ENCODE measurements around the gene ARHGAP24. TPM values are rescaled to one million over a fixed set of nuclear protein-coding genes. Genes with fewer than 3 reads are reported as not detected.

The ARHGAP24 gene
- total and polyA plus RNA-seq, 2 donors (not counting 1 experiment from before 2014, with no cell fraction given), result 15.9 to 40.5 TPM

GRCh38 chr4:85736571-85736970 lies 261.6 kb downstream of the ARHGAP24 start:
- Histone ChIP-seq H3K36me3 (ENCODE audit: control insufficient read depth, insufficient read depth, low read length) (no peaks in the 10 kb centered on the region), H3K27ac (ENCODE audit: insufficient read depth, low read length) (no peak overlapping the region)
- TF ChIP-seq, protein P1, sequence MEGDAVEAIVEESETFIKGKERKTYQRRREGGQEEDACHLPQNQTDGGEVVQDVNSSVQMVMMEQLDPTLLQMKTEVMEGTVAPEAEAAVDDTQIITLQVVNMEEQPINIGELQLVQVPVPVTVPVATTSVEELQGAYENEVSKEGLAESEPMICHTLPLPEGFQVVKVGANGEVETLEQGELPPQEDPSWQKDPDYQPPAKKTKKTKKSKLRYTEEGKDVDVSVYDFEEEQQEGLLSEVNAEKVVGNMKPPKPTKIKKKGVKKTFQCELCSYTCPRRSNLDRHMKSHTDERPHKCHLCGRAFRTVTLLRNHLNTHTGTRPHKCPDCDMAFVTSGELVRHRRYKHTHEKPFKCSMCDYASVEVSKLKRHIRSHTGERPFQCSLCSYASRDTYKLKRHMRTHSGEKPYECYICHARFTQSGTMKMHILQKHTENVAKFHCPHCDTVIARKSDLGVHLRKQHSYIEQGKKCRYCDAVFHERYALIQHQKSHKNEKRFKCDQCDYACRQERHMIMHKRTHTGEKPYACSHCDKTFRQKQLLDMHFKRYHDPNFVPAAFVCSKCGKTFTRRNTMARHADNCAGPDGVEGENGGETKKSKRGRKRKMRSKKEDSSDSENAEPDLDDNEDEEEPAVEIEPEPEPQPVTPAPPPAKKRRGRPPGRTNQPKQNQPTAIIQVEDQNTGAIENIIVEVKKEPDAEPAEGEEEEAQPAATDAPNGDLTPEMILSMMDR (conservative IDR thresholded peaks at IDR 0.05 in 1 of 2, IDR thresholded peaks at IDR 0.05 in 1 of 2; ENCODE audit: low read depth in 1 of 2, low read length in 2 of 2), result no peak
- no peak for TF ChIP-seq EZH2 (IDR thresholded peaks at IDR 0.05; ENCODE audit: low read length, missing control alignments)

DNA sequence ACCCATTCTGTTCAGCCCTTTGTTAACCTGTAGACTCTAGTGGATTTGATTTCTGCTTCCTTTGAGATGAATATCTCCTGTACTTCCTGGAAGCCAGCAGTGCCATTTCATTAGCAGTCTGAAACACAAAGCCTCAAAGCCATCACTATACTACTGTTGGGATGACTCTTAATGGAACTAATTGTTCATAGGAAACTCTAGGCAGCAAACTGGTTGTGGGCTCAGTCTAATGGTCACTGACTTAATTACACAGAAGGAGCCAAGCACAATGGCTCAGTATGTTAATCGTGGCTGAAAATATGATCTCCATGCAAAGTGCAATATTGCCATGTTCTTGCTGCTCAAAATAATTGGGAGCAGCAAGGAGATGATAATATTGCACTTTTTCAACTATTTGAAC lies 262.3 kb downstream of the ARHGAP24 start:
- H4K20me1 ChIP-seq (ENCODE audit: control insufficient read depth, extremely low read depth, insufficient read depth, low read length), result no peaks in the 10 kb centered on the region
- H3K27ac ChIP-seq (ENCODE audit: insufficient read depth, low read length), result no peak overlapping the region
- no peaks in the 10 kb centered on the region for H3K79me2 ChIP-seq (ENCODE audit: control insufficient read depth, insufficient read depth, low read length)
- H3K4me2 ChIP-seq (ENCODE audit: extremely low read depth, insufficient read depth, low read length), result no peak overlapping the region
- no peaks in the 10 kb centered on the region for H3K9me3 ChIP-seq (ENCODE audit: control insufficient read depth, insufficient read depth, low read depth, low read length)
- no peak overlapping the region for H2AFZ ChIP-seq (ENCODE audit: low read length)
- TF ChIP-seq, protein P1 (conservative IDR thresholded peaks at IDR 0.05 in 1 of 2, IDR thresholded peaks at IDR 0.05 in 1 of 2; ENCODE audit: low read depth in 1 of 2, low read length in 2 of 2), result no peak
- no peak for TF ChIP-seq EZH2 (IDR thresholded peaks at IDR 0.05; ENCODE audit: low read length, missing control alignments)
- no peak for DNase-seq (ENCODE audit: low read depth in 2 of 2)
- peaks cover 5% of the 10 kb centered on the region for H3K4me1 ChIP-seq (ENCODE audit: control insufficient read depth, extremely low read depth, insufficient read depth, low read length)
- H3K27me3 ChIP-seq (ENCODE audit: control insufficient read depth, insufficient read depth, low read length), result no peaks in the 10 kb centered on the region
- no peak overlapping the region for H3K9ac ChIP-seq (ENCODE audit: insufficient read depth, low read length)
- H3K36me3 ChIP-seq (ENCODE audit: control insufficient read depth, insufficient read depth, low read length), result no peaks in the 10 kb centered on the region
- no peak overlapping the region for H3K4me3 ChIP-seq (replicated peaks in 1 of 4; ENCODE audit: control extremely low read depth in 1 of 4, insufficient read depth in 1 of 4, low read depth in 3 of 4, low read length in 4 of 4)

More at GRCh38 chr4:85736571-85736970, 261.6 kb downstream of the ARHGAP24 start:
- H3K4me1 ChIP-seq (ENCODE audit: control insufficient read depth, extremely low read depth, insufficient read depth, low read length), result peaks cover 3% of the 10 kb centered on the region
- H3K9me3 ChIP-seq (ENCODE audit: control insufficient read depth, insufficient read depth, low read depth, low read length), result no peaks in the 10 kb centered on the region
- H3K9ac ChIP-seq (ENCODE audit: insufficient read depth, low read length), result no peak overlapping the region
- no peak overlapping the region for H3K4me3 ChIP-seq (replicated peaks in 1 of 4; ENCODE audit: control extremely low read depth in 1 of 4, insufficient read depth in 1 of 4, low read depth in 3 of 4, low read length in 4 of 4)
- no peaks in the 10 kb centered on the region for H4K20me1 ChIP-seq (ENCODE audit: control insufficient read depth, extremely low read depth, insufficient read depth, low read length)
- H3K4me2 ChIP-seq (ENCODE audit: extremely low read depth, insufficient read depth, low read length), result no peak overlapping the region
- no peak for DNase-seq (ENCODE audit: low read depth in 2 of 2)
- no peak overlapping the region for H2AFZ ChIP-seq (ENCODE audit: low read length)
- no peaks in the 10 kb centered on the region for H3K27me3 ChIP-seq (ENCODE audit: control insufficient read depth, insufficient read depth, low read length)
- no peaks in the 10 kb centered on the region for H3K79me2 ChIP-seq (ENCODE audit: control insufficient read depth, insufficient read depth, low read length)

DNA sequence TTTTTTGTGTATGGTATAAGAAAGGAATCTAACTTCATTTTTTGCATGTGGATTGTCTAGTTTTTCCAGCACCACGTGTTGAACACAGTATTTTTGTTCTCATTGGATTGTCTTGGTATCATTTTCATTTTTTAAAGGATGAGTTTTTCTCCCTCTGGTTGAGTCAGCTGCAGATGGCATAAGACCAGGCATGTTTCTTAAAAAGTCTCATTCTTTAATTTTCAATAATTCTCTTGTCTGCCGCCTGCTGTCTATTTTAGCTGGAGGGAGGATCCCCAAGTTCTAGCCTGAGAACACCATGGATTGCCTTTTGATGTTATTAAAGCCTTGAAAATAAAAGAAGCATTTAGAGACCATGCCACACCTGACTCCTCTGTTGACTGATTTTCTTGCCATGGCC lies 263.8 kb downstream of the ARHGAP24 start:
- Histone ChIP-seq H3K4me1 (ENCODE audit: control insufficient read depth, extremely low read depth, insufficient read depth, low read length) (peaks cover 7% of the 10 kb centered on the region), H4K20me1 (ENCODE audit: control insufficient read depth, extremely low read depth, insufficient read depth, low read length) (no peaks in the 10 kb centered on the region), H3K27ac (ENCODE audit: insufficient read depth, low read length) (no peak overlapping the region), H3K9ac (ENCODE audit: insufficient read depth, low read length) (no peak overlapping the region), H3K4me2 (ENCODE audit: extremely low read depth, insufficient read depth, low read length) (no peak overlapping the region), H3K27me3 (ENCODE audit: control insufficient read depth, insufficient read depth, low read length) (no peaks in the 10 kb centered on the region), H3K36me3 (ENCODE audit: control insufficient read depth, insufficient read depth, low read length) (no peaks in the 10 kb centered on the region), H3K9me3 (ENCODE audit: control insufficient read depth, insufficient read depth, low read depth, low read length) (no peaks in the 10 kb centered on the region), H3K4me3 (replicated peaks in 1 of 4; ENCODE audit: control extremely low read depth in 1 of 4, insufficient read depth in 1 of 4, low read depth in 3 of 4, low read length in 4 of 4) (no peak overlapping the region), H2AFZ (ENCODE audit: low read length) (no peak overlapping the region), H3K79me2 (ENCODE audit: control insufficient read depth, insufficient read depth, low read length) (no peaks in the 10 kb centered on the region)
- no peak for DNase-seq (ENCODE audit: low read depth in 2 of 2)
- TF ChIP-seq EZH2 (IDR thresholded peaks at IDR 0.05; ENCODE audit: low read length, missing control alignments), result no peak
- TF ChIP-seq, protein P1 (conservative IDR thresholded peaks at IDR 0.05 in 1 of 2, IDR thresholded peaks at IDR 0.05 in 1 of 2; ENCODE audit: low read depth in 1 of 2, low read length in 2 of 2), result no peak
